Gastrocnemius medialis (tissue), 4 donors: ENCODE data around the gene LINC01488. TPM values are rescaled to one million over a fixed set of nuclear protein-coding genes. Genes with fewer than 3 reads are reported as not detected.

Source experiments
- ATAC-seq, 2 donors: fragments of 150-250 bp; one replicate each; pipeline ENCODE4 v1.9.1; 2016
- DNase-seq, 2 donors: peaks; one replicate each; pipeline ENCODE4 v3.0.0-alpha.2; 2019
- H3K27ac ChIP-seq, 4 donors: fragments of 200-600 bp; sonication (generic); 1 replicate in 1 of 4; 2 replicates in 3 of 4; pipeline ENCODE4 v1.5.1; 2016 to 2018; ENCODE audit warnings: mild to moderate bottlenecking in 2 of 4, moderate library complexity in 1 of 4
- H3K27me3 ChIP-seq, 3 donors: fragments of 200-600 bp; sonication (generic) in 2 of 3; 1 replicate in 1 of 3; 2 replicates in 2 of 3; pipeline versions ENCODE4 v1.5.1 to v1.6.0; 2016 to 2019; ENCODE audit warnings: mild to moderate bottlenecking in 1 of 3, moderate library complexity in 1 of 3
- H3K36me3 ChIP-seq, 2 donors: fragments of 200-600 bp; sonication (generic) in 1 of 2; one replicate each; pipeline ENCODE4 v1.5.1; 2017 to 2018
- H3K4me1 ChIP-seq, 2 donors: fragments of 200-600 bp; sonication (generic) in 1 of 2; one replicate each; pipeline ENCODE4 v1.5.1; 2016 to 2017; ENCODE audit warnings: mild to moderate bottlenecking in 2 of 2
- H3K4me3 ChIP-seq, 4 donors: fragments of 200-600 bp; sonication (generic) in 3 of 4; 1 replicate in 1 of 4; 2 replicates in 3 of 4; pipeline ENCODE4 v1.5.1; 2016 to 2019; ENCODE audit warnings: mild to moderate bottlenecking in 2 of 4
- H3K9me3 ChIP-seq, 3 donors: fragments of 200-600 bp; sonication (generic) in 2 of 3; 1 replicate in 1 of 3; 2 replicates in 2 of 3; pipeline ENCODE4 v1.5.1; 2016 to 2019
- CTCF ChIP-seq, 5 experiments: fragments of 450-650 bp in 3 of 5; fragments of 200-600 bp in 2 of 5; sonication (generic) in 2 of 5; IDR thresholded peaks in 4 of 5; conservative IDR thresholded peaks in 1 of 5; 1 replicate in 4 of 5; 2 replicates in 1 of 5; pipeline ENCODE4 v1.5.1; 2016 to 2019; ENCODE audit warnings: antibody characterized with exemption in 5 of 5, mild to moderate bottlenecking in 3 of 5, moderate library complexity in 3 of 5
- POLR2A ChIP-seq, 2 donors: fragments of 450-650 bp; IDR thresholded peaks; one replicate each; pipeline ENCODE4 v1.6.1; 2017; ENCODE audit warnings: antibody characterized with exemption in 2 of 2, mild to moderate bottlenecking in 2 of 2, moderate library complexity in 2 of 2
- in situ Hi-C, 4 donors: fragments of 200-750 bp; cut with MboI; loops; one replicate each; pipeline versions ENCODE4 v1.15.0 to v1.8.0; 2017; ENCODE audit warnings: low sequenced_read_pairs in 4 of 4
- intact Hi-C: fragments of 100-400 bp; cut with DNase I; formaldehyde crosslinking; loops from one replicate; pipeline ENCODE4 v1.15.1; 2023; ENCODE audit warnings: low total_unique reads
- total RNA-seq, 4 donors: library from RNA; depleted of rRNA; stranded (reverse); fragments of >200 nt; gene quantifications; one replicate each; pipeline versions ENCODE4 v1.1.0 to v1.2.3, GENCODE V29; 2016

Gene LINC01488
- total RNA-seq, 4 donors from 2014 or later, result not detected

- ATAC-seq, result no peak
- TF ChIP-seq POLR2A (IDR thresholded peaks at IDR 0.05), result no peak
- no peak for TF ChIP-seq CTCF (IDR thresholded peaks at IDR 0.05 in 4 of 5, conservative IDR thresholded peaks at IDR 0.05 in 1 of 5)
- Histone ChIP-seq H3K27me3 (peaks cover 3 to 10% (median 4%) of the 10 kb centered on the region in 3 donors), H3K4me1 (peaks cover 20 to 22% of the 10 kb centered on the region in 2 donors), H3K4me3 (no peak overlapping the region), H3K36me3 (no peaks in the 10 kb centered on the region), H3K9me3 (no peaks in the 10 kb centered on the region), H3K27ac (no peak overlapping the region)
- intact Hi-C loops, result no loop called here
- in situ Hi-C loops, result no loop called here
- no peak for DNase-seq
Measured at GRCh38 chr11:69542314-69543168, 61.1 kb downstream of the LINC01488 start.

Other genes starting within 250 kb of the LINC01488 start
- gene MYEOV, start 187.5 kb upstream of the LINC01488 start, total RNA-seq, result 1 to 10 TPM in 1 of 4 donors, not detected in 3; 1.1 TPM
- 1 to 10 TPM; 1.3 to 4.6 (median 3.2) TPM for gene CCND1, start 159.5 kb downstream of the LINC01488 start, total RNA-seq
- 10 to 100 TPM in 2 of 4 donors, 1 to 10 TPM in 2; 9.5 to 18.2 (median 13.3) TPM for gene LTO1, start 193.7 kb downstream of the LINC01488 start, total RNA-seq
- not detected for gene FGF19, start 222.4 kb downstream of the LINC01488 start, total RNA-seq